HG02759 (cell line): ENCODE results near the gene MBIP.

Source experiments
- ATAC-seq: cut with Tn5 transposase; IDR thresholded peaks from one replicate; pipeline ENCODE4 v1.9.1; 2021; ENCODE audit warnings: mild to moderate bottlenecking, moderate library complexity; ENCODE audit not compliant: unreplicated experiment

Gene MBIP

GRCh38 chr14:36271222-36271621, 49.2 kb downstream of the MBIP start:
- ATAC-seq = no peak

- no peak for ATAC-seq
Observed at GRCh38 chr14:36270191-36270590, 50.2 kb downstream of the MBIP start.

- no peak for ATAC-seq
Observed at GRCh38 chr14:36268121-36268520, 52.3 kb downstream of the MBIP start.

GRCh38 chr14:36264595-36264994, 55.8 kb downstream of the MBIP start:
- ATAC-seq = no peak

GRCh38 chr14:36264107-36264506, 56.3 kb downstream of the MBIP start:
- ATAC-seq = no peak

GRCh38 chr14:36260970-36261640, 59.3 kb downstream of the MBIP start:
- ATAC-seq = no peak

GRCh38 chr14:36258241-36258640, 62.2 kb downstream of the MBIP start:
- ATAC-seq = no peak

DNA sequence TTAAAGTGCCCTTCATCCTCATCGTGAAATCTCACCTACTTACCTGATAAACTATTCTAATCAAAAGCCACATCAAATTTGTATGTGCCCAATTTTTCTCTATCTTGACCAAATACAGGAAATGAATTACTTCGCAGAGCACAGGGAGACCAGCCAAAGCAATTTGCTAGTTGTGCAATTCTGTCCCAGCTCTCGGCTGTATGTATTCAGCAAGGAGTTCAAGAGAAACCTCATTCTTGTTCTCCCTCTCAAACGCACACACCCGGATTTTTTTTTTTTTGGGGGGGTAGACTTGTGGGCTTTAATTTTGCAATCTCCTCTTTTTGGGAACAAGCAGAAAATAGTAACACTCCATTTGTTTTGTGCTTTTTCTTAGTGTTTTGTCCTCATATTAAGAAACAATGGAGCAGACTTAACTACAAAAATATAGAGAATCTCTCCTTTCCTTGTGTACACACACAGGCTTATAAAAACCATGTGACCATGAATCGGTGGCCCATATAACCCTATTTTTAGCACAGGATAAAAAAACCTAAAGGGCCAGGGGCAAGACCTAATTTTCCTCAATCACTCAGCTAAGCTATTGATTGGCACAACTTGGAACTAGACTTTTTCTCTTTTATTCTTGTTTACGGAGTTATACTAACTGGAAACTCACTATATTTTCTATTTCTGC, 64.2 kb downstream of the MBIP start:
- ATAC-seq = no peak

- no peak for ATAC-seq
Observed at GRCh38 chr14:36254020-36254624, 66.3 kb downstream of the MBIP start.
